Body of pancreas (tissue), 4 donors: Measurements from ENCODE around the gene DDR2. TPM values are rescaled to one million over a fixed set of nuclear protein-coding genes. Genes with fewer than 3 reads are reported as not detected.

Source experiments
- ATAC-seq: fragments of 150-250 bp; one replicate; pipeline ENCODE4 v1.9.1; 2016
- DNase-seq, 4 donors: peaks; one replicate each; pipeline ENCODE4 v3.0.0-alpha.2; 2019
- H3K27ac ChIP-seq, 4 donors: fragments of 200-600 bp; sonication (generic); 1 replicate in 3 of 4; 2 replicates in 1 of 4; pipeline versions ENCODE4 v1.5.1 to v1.6.1; 2016 to 2019; ENCODE audit warnings: mild to moderate bottlenecking in 1 of 4, mixed read lengths in 1 of 4, moderate library complexity in 1 of 4
- H3K27me3 ChIP-seq, 2 donors: fragments of 200-600 bp; sonication (generic); one replicate each; pipeline ENCODE4 v1.6.0; 2016; ENCODE audit warnings: mild to moderate bottlenecking in 1 of 2
- H3K36me3 ChIP-seq, 2 donors: fragments of 200-600 bp; sonication (generic); replicated peaks in 1 of 2; 2 replicates each; pipeline ENCODE4 v1.5.1; 2016; ENCODE audit warnings: low read depth in 2 of 2; ENCODE audit not compliant: insufficient read depth in 1 of 2
- H3K4me1 ChIP-seq: fragments of 200-600 bp; sonication (generic); one replicate; pipeline ENCODE4 v1.6.0; 2016
- H3K4me3 ChIP-seq, 2 donors: fragments of 200-600 bp; sonication (generic); 1 replicate in 1 of 2; 2 replicates in 1 of 2; pipeline ENCODE4 v1.5.1; 2016 to 2019
- H3K9me3 ChIP-seq, 3 donors: fragments of 200-600 bp; sonication (generic); 1 replicate in 2 of 3; 2 replicates in 1 of 3; pipeline ENCODE4 v1.5.1; 2016
- CTCF ChIP-seq, 7 experiments: fragments of 450-650 bp in 4 of 7; fragments of 200-600 bp in 3 of 7; sonication (generic) in 3 of 7; IDR thresholded peaks; one replicate each; pipeline ENCODE4 v1.5.1; 2016 to 2019; ENCODE audit warnings: antibody characterized with exemption in 7 of 7
- POLR2A ChIP-seq, 3 donors: fragments of 450-650 bp; IDR thresholded peaks; one replicate each; pipeline ENCODE4 v1.6.1; 2016; ENCODE audit warnings: antibody characterized with exemption in 3 of 3, mild to moderate bottlenecking in 2 of 3
- WGBS, 2 donors: methylation state at CpG; one replicate each; pipeline ENCODE4 v1.1.5; 2017; 5-methylcytosine and 5-hydroxymethylcytosine counted together
- intact Hi-C: fragments of 100-400 bp; cut with DNase I; formaldehyde crosslinking; loops from one replicate; pipeline ENCODE4 v1.15.1; 2023
- total RNA-seq, 2 donors: library from RNA; depleted of rRNA; stranded (reverse); fragments of >200 nt; gene quantifications; one replicate each; pipeline ENCODE4 v1.1.0, GENCODE V29; 2016

DDR2 gene
- total RNA-seq, 2 donors from 2014 or later = 7.8 to 20.8 TPM

- DNase-seq = no peak
- no peak for TF ChIP-seq POLR2A (IDR thresholded peaks at IDR 0.05)
- Histone ChIP-seq H3K27me3 (no peaks in the 10 kb centered on the region), H3K9me3 (no peaks in the 10 kb centered on the region), H3K36me3 (no peaks in the 10 kb centered on the region), H3K4me1 (no peaks in the 10 kb centered on the region), H3K4me3 (no peak overlapping the region), H3K27ac (no peak overlapping the region)
- whole genome bisulfite sequencing, 2 donors = 81 to 83% methylated on average over 3 of the region's 3 CpGs
- ATAC-seq = no peak
- intact Hi-C loops = no loop called here
These were observed 74.3 kb downstream of the DDR2 start for GRCh38 chr1:162706606-162707005.

GRCh38 chr1:162708286-162708685 lies 76.0 kb downstream of the DDR2 start:
- no peak for DNase-seq
- H3K4me1 ChIP-seq = peaks cover 16% of the 10 kb centered on the region
- TF ChIP-seq POLR2A (IDR thresholded peaks at IDR 0.05) = no peak
- no peak for TF ChIP-seq CTCF (IDR thresholded peaks at IDR 0.05)
- H3K27me3 ChIP-seq = no peaks in the 10 kb centered on the region
- H3K36me3 ChIP-seq = no peaks in the 10 kb centered on the region
- H3K9me3 ChIP-seq = no peaks in the 10 kb centered on the region
- 85 to 93% methylated on average over 3 of the region's 3 CpGs for WGBS, 2 donors
- H3K27ac ChIP-seq = no peak overlapping the region
- no peak overlapping the region for H3K4me3 ChIP-seq
- no peak for ATAC-seq
- intact Hi-C loops = no loop called here

- Histone ChIP-seq H3K4me1 (peaks cover 21% of the 10 kb centered on the region), H3K36me3 (no peaks in the 10 kb centered on the region), H3K27me3 (no peaks in the 10 kb centered on the region), H3K9me3 (no peaks in the 10 kb centered on the region), H3K4me3 (no peak overlapping the region), H3K27ac (no peak overlapping the region)
- intact Hi-C loops = no loop called here
- TF ChIP-seq POLR2A (IDR thresholded peaks at IDR 0.05) (no peak), CTCF (IDR thresholded peaks at IDR 0.05) (no peak)
- no peak for ATAC-seq
- 88 to 94% methylated on average over 4 of the region's 4 CpGs for WGBS, 2 donors
- DNase-seq = no peak
These were observed 77.0 kb downstream of the DDR2 start for GRCh38 chr1:162709132-162709860.

- TF ChIP-seq POLR2A (IDR thresholded peaks at IDR 0.05) (no peak), CTCF (IDR thresholded peaks at IDR 0.05) (no peak)
- no peak overlapping the region for H3K4me3 ChIP-seq
- peaks cover 21% of the 10 kb centered on the region for H3K4me1 ChIP-seq
- 44 to 62% methylated on average over 1 of the region's 1 CpG for WGBS, 2 donors
- H3K27me3 ChIP-seq = no peaks in the 10 kb centered on the region
- H3K36me3 ChIP-seq = no peaks in the 10 kb centered on the region
- no peaks in the 10 kb centered on the region for H3K9me3 ChIP-seq
- H3K27ac ChIP-seq = no peak overlapping the region
- intact Hi-C loops = no loop called here
- no peak for ATAC-seq
- DNase-seq = no peak
These were observed 77.6 kb downstream of the DDR2 start for GRCh38 chr1:162709870-162710269.

- WGBS, 2 donors = 60 to 78% methylated on average over 1 of the region's 1 CpG
- intact Hi-C loops = no loop called here
- no peak for ATAC-seq
- H3K4me1 ChIP-seq = peaks cover 21% of the 10 kb centered on the region
- H3K27ac ChIP-seq = no peak overlapping the region
- no peaks in the 10 kb centered on the region for H3K36me3 ChIP-seq
- H3K4me3 ChIP-seq = no peak overlapping the region
- H3K27me3 ChIP-seq = no peaks in the 10 kb centered on the region
- H3K9me3 ChIP-seq = no peaks in the 10 kb centered on the region
- no peak for TF ChIP-seq POLR2A (IDR thresholded peaks at IDR 0.05)
- no peak for TF ChIP-seq CTCF (IDR thresholded peaks at IDR 0.05)
- DNase-seq = peak in 1 of 4 donors; percentile 19
These were observed 78.1 kb downstream of the DDR2 start for GRCh38 chr1:162710345-162710744.
